NCI-H82 treated with DMSO at 0.1 percent for 48 hours (cell line): ENCODE results near the gene ABCB7.
"Not testable (repeated sequence)": the region's sequence is repeated elsewhere in the genome, so short reads cannot be mapped to it uniquely, and the experiment has no call there.

Experiments
- DNase-seq: peaks from one replicate; lab custom pipeline; 2025; ENCODE audit not compliant: unreplicated experiment; lab: John Stamatoyannopoulos, UW

ABCB7 gene

GRCh38 chrX:75155827-75156525 is at the start of gene ABCB7:
Gene ABCB7 (minus strand): TSS chrX:75156283. CDS start chrX:75156272, 11 bp downstream.
- peak; percentile 44 for DNase-seq

GRCh38 chrX:75188415-75189206 is 32.5 kb upstream of the ABCB7 start:
- not testable (repeated sequence) for DNase-seq

- no peak for DNase-seq
Measured at GRCh38 chrX:75181721-75182120, 25.6 kb upstream of the ABCB7 start.

- DNase-seq: not testable (repeated sequence)
Measured at GRCh38 chrX:75179536-75180293, 23.6 kb upstream of the ABCB7 start.

- DNase-seq: not testable (repeated sequence)
Measured at GRCh38 chrX:75172257-75172890, 16.3 kb upstream of the ABCB7 start.

- no peak for DNase-seq
Measured at GRCh38 chrX:75158054-75158453, 2.0 kb upstream of the ABCB7 start.

GRCh38 chrX:75156531-75156945 is 455 bp upstream of the ABCB7 start:
- DNase-seq: no peak

GRCh38 chrX:75155447-75155826 is 646 bp downstream of the ABCB7 start:
- no peak for DNase-seq

- DNase-seq: no peak
Measured at GRCh38 chrX:75154871-75155270, 1.2 kb downstream of the ABCB7 start.

GRCh38 chrX:75151827-75152592 is 4.1 kb downstream of the ABCB7 start:
- peak; percentile 70 for DNase-seq

- no peak for DNase-seq
Measured at GRCh38 chrX:75149654-75150053, 6.4 kb downstream of the ABCB7 start.

GRCh38 chrX:75132672-75133071 is 23.4 kb downstream of the ABCB7 start:
- no peak for DNase-seq

- no peak for DNase-seq
Measured at GRCh38 chrX:75131973-75132627, 24.0 kb downstream of the ABCB7 start.

- not testable (repeated sequence) for DNase-seq
Measured at GRCh38 chrX:75129069-75129468, 27.0 kb downstream of the ABCB7 start.

GRCh38 chrX:75118296-75118695 is 37.8 kb downstream of the ABCB7 start:
- no peak for DNase-seq

- no peak for DNase-seq
Measured at GRCh38 chrX:75115707-75116413, 40.2 kb downstream of the ABCB7 start.

- DNase-seq: no peak
Measured at GRCh38 chrX:75114638-75115037, 41.4 kb downstream of the ABCB7 start.

GRCh38 chrX:75113664-75114063 is 42.4 kb downstream of the ABCB7 start:
- DNase-seq: no peak

GRCh38 chrX:75107863-75108509 is 48.1 kb downstream of the ABCB7 start:
- DNase-seq: no peak
